Measurements from ENCODE around the gene AKNAD1. TPM values are rescaled to one million over a fixed set of nuclear protein-coding genes. Genes with fewer than 3 reads are reported as not detected.

AKNAD1 gene
- total RNA-seq, 4 donors from 2014 or later = 0.44 to 5.5 (median 4.6) TPM; not detected in 1

- Histone ChIP-seq H3K9me3 (no peaks in the 10 kb centered on the region), H3K27ac (no peak overlapping the region), H3K27me3 (no peaks in the 10 kb centered on the region), H3K36me3 (no peaks in the 10 kb centered on the region), H3K4me3 (no peak overlapping the region), H3K4me1 (peaks cover 0 to 11% (median 2%) of the 10 kb centered on the region in 4 donors)
- no peak for DNase-seq (ENCODE audit: low spot score in 2 of 2)
- TF ChIP-seq EP300 (IDR thresholded peaks at IDR 0.05) = no peak
- 59 to 74% methylated on average over 6 of the region's 6 CpGs for WGBS, 2 donors
Measured at GRCh38 chr1:108858230-108858950, 1.5 kb upstream of the AKNAD1 start.

GRCh38 chr1:108854221-108855019, 2.5 kb downstream of the AKNAD1 start:
- Histone ChIP-seq H3K4me1 (peaks cover 0 to 38% (median 13%) of the 10 kb centered on the region in 4 donors), H3K27ac (peak overlapping the region in 2 of 4 donors; percentile 11 to 17), H3K9me3 (no peaks in the 10 kb centered on the region), H3K27me3 (no peaks in the 10 kb centered on the region), H3K4me3 (no peak overlapping the region), H3K36me3 (no peaks in the 10 kb centered on the region)
- WGBS, 2 donors = 50 to 58% methylated on average over 3 of the region's 3 CpGs
- TF ChIP-seq POLR2A (IDR thresholded peaks at IDR 0.05) (no peak), EP300 (IDR thresholded peaks at IDR 0.05) (no peak), CTCF (IDR thresholded peaks at IDR 0.05) (no peak)
- DNase-seq (ENCODE audit: low spot score in 2 of 2) = no peak

GRCh38 chr1:108852221-108852975, 4.5 kb downstream of the AKNAD1 start:
- Histone ChIP-seq H3K4me1 (peaks cover 0 to 38% (median 13%) of the 10 kb centered on the region in 4 donors), H3K9me3 (no peaks in the 10 kb centered on the region), H3K27me3 (no peaks in the 10 kb centered on the region), H3K4me3 (peak overlapping the region in 2 of 4 donors; percentile 11 to 12), H3K27ac (peak overlapping the region; percentile 5 to 85 (median 61)), H3K36me3 (no peaks in the 10 kb centered on the region)
- peak in 1 of 2 donors; percentile 20 for DNase-seq (ENCODE audit: low spot score in 2 of 2)
- WGBS, 2 donors = 4 to 12% methylated on average over 7 of the region's 7 CpGs
- TF ChIP-seq POLR2A (IDR thresholded peaks at IDR 0.05) = no peak
- peak in 1 of 2 donors; percentile 46 for TF ChIP-seq EP300 (IDR thresholded peaks at IDR 0.05)

- peak overlapping the region; percentile 5 to 85 (median 61) for H3K27ac ChIP-seq
- WGBS, 2 donors = 41 to 54% methylated on average over 4 of the region's 4 CpGs
- no peaks in the 10 kb centered on the region for H3K36me3 ChIP-seq
- H3K27me3 ChIP-seq = no peaks in the 10 kb centered on the region
- no peak for DNase-seq (ENCODE audit: low spot score in 2 of 2)
- H3K9me3 ChIP-seq = no peaks in the 10 kb centered on the region
- TF ChIP-seq CTCF (IDR thresholded peaks at IDR 0.05) = no peak
- TF ChIP-seq EP300 (IDR thresholded peaks at IDR 0.05) = no peak
- no peak for TF ChIP-seq POLR2A (IDR thresholded peaks at IDR 0.05)
- peaks cover 0 to 38% (median 13%) of the 10 kb centered on the region in 4 donors for H3K4me1 ChIP-seq
- peak overlapping the region in 1 of 4 donors; percentile 11 for H3K4me3 ChIP-seq
Measured at GRCh38 chr1:108851567-108851966, 5.3 kb downstream of the AKNAD1 start.

GRCh38 chr1:108850929-108851328, 6.0 kb downstream of the AKNAD1 start:
- H3K4me3 ChIP-seq = no peak overlapping the region
- no peaks in the 10 kb centered on the region for H3K9me3 ChIP-seq
- peak overlapping the region in 3 of 4 donors; percentile 43 to 85 (median 79) for H3K27ac ChIP-seq
- DNase-seq (ENCODE audit: low spot score in 2 of 2) = no peak
- H3K27me3 ChIP-seq = no peaks in the 10 kb centered on the region
- WGBS, 2 donors = 85 to 89% methylated on average over 7 of the region's 7 CpGs
- no peaks in the 10 kb centered on the region for H3K36me3 ChIP-seq
- TF ChIP-seq POLR2A (IDR thresholded peaks at IDR 0.05) (no peak), EP300 (IDR thresholded peaks at IDR 0.05) (no peak), CTCF (IDR thresholded peaks at IDR 0.05) (no peak)
- peaks cover 0 to 38% (median 13%) of the 10 kb centered on the region in 4 donors for H3K4me1 ChIP-seq

Measured in tibial nerve (tissue), 4 donors.